Keratinocyte (primary cell): Measurements from ENCODE around the gene PRR19. TPM values are rescaled to one million over a fixed set of nuclear protein-coding genes. Genes with fewer than 3 reads are reported as not detected.

Experiments used
- DNase-seq: peaks from one replicate; pipeline ENCODE4 v3.0.0-alpha.2; 2011; ENCODE audit warnings: low read depth, missing footprints, low spot score
- FAIRE-seq: peaks from 2 replicates; lab custom pipeline; 2011; peaks lifted over from hg19 to GRCh38; lab: Jason Lieb, UNC
- H2AFZ ChIP-seq: 2 replicates; pipeline ENCODE4 v1.6.0; 2012; ENCODE audit warnings: low read length, control low read depth, inconsistent platforms; ENCODE audit not compliant: control insufficient read depth
- H3K27ac ChIP-seq: 2 replicates; pipeline ENCODE4 v1.5.1; 2011; ENCODE audit warnings: low read length; ENCODE audit not compliant: control insufficient read depth, insufficient read depth
- H3K27me3 ChIP-seq: 3 replicates; pipeline ENCODE4 v1.6.0; 2011; ENCODE audit warnings: low read length; ENCODE audit not compliant: control insufficient read depth, insufficient read depth; ENCODE audit errors: extremely low read depth
- H3K36me3 ChIP-seq, 2 experiments: 2 replicates in 1 of 2; 3 replicates in 1 of 2; pipeline ENCODE4 v1.5.1; 2011; ENCODE audit warnings: low read length in 2 of 2, mild to moderate bottlenecking in 1 of 2; ENCODE audit not compliant: control insufficient read depth in 2 of 2, insufficient read depth in 2 of 2; ENCODE audit errors: extremely low read depth in 1 of 2
- H3K4me1 ChIP-seq: 3 replicates; pipeline ENCODE4 v1.5.1; 2011; ENCODE audit warnings: low read length; ENCODE audit not compliant: control insufficient read depth, insufficient read depth; ENCODE audit errors: extremely low read depth
- H3K4me2 ChIP-seq: 3 replicates; pipeline ENCODE4 v1.6.0; 2011; ENCODE audit warnings: low read depth, low read length; ENCODE audit not compliant: control insufficient read depth, insufficient read depth; ENCODE audit errors: extremely low read depth
- H3K4me3 ChIP-seq, 3 experiments: fragments of 200-600 bp in 1 of 3; sonication (generic) in 1 of 3; 2 replicates in 2 of 3; 3 replicates in 1 of 3; pipeline ENCODE4 v1.5.1; 2011 to 2016; ENCODE audit warnings: low read length in 3 of 3, mild to moderate bottlenecking in 3 of 3, control low read depth in 2 of 3, inconsistent platforms in 1 of 3, low read depth in 1 of 3, mixed read lengths in 1 of 3, mixed run types in 1 of 3, moderate library complexity in 1 of 3; ENCODE audit not compliant: control insufficient read depth in 2 of 3, insufficient read depth in 2 of 3; ENCODE audit errors: extremely low read depth in 1 of 3
- H3K79me2 ChIP-seq: 2 replicates; pipeline ENCODE4 v1.6.0; 2012; ENCODE audit warnings: low read length; ENCODE audit not compliant: control insufficient read depth, insufficient read depth
- H3K9ac ChIP-seq: 3 replicates; pipeline ENCODE4 v1.6.0; 2011; ENCODE audit warnings: low read length; ENCODE audit not compliant: control insufficient read depth, insufficient read depth; ENCODE audit errors: extremely low read depth
- H3K9me1 ChIP-seq: 3 replicates; pipeline ENCODE4 v1.6.0; 2011; ENCODE audit warnings: low read length; ENCODE audit not compliant: control insufficient read depth, insufficient read depth; ENCODE audit errors: extremely low read depth
- H3K9me3 ChIP-seq: 2 replicates; pipeline ENCODE4 v1.5.1; 2012; ENCODE audit warnings: low read depth, low read length; ENCODE audit not compliant: control insufficient read depth
- H4K20me1 ChIP-seq: 3 replicates; pipeline ENCODE4 v1.6.0; 2011; ENCODE audit warnings: low read length; ENCODE audit not compliant: control insufficient read depth, insufficient read depth; ENCODE audit errors: extremely low read depth
- EZH2 ChIP-seq: IDR thresholded peaks from one replicate; pipeline ENCODE4 v1.6.1; 2012; ENCODE audit warnings: inconsistent platforms, mild to moderate bottlenecking, low read length, moderate library complexity
- dilution Hi-C: fragments of 300-500 bp; cut with MboI; formaldehyde crosslinking; loops from one replicate; pipeline ENCODE4 v1.7.0; 2020; ENCODE audit warnings: low sequenced_read_pairs; ENCODE audit not compliant: extremely low pct_ligation_motif_present
- polyA plus RNA-seq, 5 experiments: library from polyadenylated mRNA; depleted of rRNA in 3 of 5; stranded (reverse) in 3 of 5; stranded (forward) in 1 of 5; unstranded in 1 of 5; fragments of >200 nt; gene quantifications; 1 replicate in 1 of 5; 2 replicates in 3 of 5; 3 replicates in 1 of 5; pipeline versions ENCODE4 v1.2.1 to v1.2.3, GENCODE V29; 2011 to 2012; ENCODE audit warnings: missing spikeins in 2 of 5, low read depth in 1 of 5, low replicate concordance in 1 of 5
- TF ChIP-seq, protein P1 (sequence below), 3 experiments: IDR thresholded peaks in 1 of 3; conservative IDR thresholded peaks in 1 of 3; optimal IDR thresholded peaks in 1 of 3; 2 replicates in 2 of 3; 3 replicates in 1 of 3; pipeline versions ENCODE3 to v1.5.1; 2011; ENCODE audit warnings: low read length in 3 of 3, mild to moderate bottlenecking in 3 of 3, moderate library complexity in 2 of 3, control low read depth in 1 of 3, inconsistent platforms in 1 of 3; ENCODE audit not compliant: insufficient read depth in 2 of 3; ENCODE audit errors: extremely low read depth in 1 of 3

The PRR19 gene
- polyA plus RNA-seq, 1 donor (not counting 4 experiments of a cell fraction or from before 2014, with no cell fraction given), result 0.25 TPM

DNA sequence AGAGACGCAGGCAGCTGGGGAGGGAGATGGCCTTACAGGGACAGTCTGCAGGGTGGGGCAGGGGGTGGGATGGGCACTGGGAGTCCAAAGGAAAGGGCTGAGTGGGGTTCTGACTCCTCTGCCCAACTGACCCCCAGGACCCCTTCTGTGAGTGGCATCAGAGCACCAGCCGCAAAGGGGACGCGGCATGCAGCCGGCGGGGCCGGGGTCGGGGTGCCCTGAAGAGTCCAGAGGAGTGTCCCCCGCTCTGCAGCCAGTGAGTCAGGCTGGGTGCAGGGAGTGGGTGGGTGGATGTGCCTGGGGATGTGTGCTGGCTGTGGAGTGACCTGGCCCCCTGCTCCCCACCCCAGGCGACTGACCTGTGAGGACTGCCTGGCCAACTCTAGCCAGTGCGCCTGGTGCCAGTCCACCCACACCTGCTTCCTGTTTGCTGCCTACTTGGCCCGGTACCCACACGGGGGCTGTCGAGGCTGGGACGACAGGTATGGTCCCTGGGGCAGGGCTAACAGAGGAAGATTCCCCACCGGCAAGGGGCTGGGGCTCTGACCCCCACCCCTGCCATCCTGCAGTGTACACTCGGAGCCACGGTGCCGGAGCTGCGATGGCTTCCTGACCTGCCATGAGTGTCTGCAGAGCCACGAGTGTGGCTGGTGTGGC is 49.3 kb downstream of the PRR19 start:
- TF ChIP-seq EZH2, result no peak
- TF ChIP-seq, protein P1, sequence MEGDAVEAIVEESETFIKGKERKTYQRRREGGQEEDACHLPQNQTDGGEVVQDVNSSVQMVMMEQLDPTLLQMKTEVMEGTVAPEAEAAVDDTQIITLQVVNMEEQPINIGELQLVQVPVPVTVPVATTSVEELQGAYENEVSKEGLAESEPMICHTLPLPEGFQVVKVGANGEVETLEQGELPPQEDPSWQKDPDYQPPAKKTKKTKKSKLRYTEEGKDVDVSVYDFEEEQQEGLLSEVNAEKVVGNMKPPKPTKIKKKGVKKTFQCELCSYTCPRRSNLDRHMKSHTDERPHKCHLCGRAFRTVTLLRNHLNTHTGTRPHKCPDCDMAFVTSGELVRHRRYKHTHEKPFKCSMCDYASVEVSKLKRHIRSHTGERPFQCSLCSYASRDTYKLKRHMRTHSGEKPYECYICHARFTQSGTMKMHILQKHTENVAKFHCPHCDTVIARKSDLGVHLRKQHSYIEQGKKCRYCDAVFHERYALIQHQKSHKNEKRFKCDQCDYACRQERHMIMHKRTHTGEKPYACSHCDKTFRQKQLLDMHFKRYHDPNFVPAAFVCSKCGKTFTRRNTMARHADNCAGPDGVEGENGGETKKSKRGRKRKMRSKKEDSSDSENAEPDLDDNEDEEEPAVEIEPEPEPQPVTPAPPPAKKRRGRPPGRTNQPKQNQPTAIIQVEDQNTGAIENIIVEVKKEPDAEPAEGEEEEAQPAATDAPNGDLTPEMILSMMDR (optimal IDR thresholded peaks at IDR 0.05 in 1 of 3, IDR thresholded peaks at IDR 0.05 in 1 of 3, conservative IDR thresholded peaks at IDR 0.05 in 1 of 3; ENCODE audit: extremely low read depth in 1 of 3, insufficient read depth in 2 of 3, low read length in 3 of 3), result no peak
- Histone ChIP-seq H3K9me1 (no peaks in the 10 kb centered on the region), H3K27me3 (no peaks in the 10 kb centered on the region), H3K4me3 (no peak overlapping the region), H3K36me3 (peaks cover 0 to 3% of the 10 kb centered on the region in 2 experiments), H3K4me2 (no peak overlapping the region), H4K20me1 (no peaks in the 10 kb centered on the region), H3K79me2 (no peaks in the 10 kb centered on the region), H3K4me1 (no peaks in the 10 kb centered on the region), H3K9me3 (no peaks in the 10 kb centered on the region), H3K27ac (no peak overlapping the region), H2AFZ (no peak overlapping the region), H3K9ac (no peak overlapping the region)
- no peak for DNase-seq
- dilution Hi-C loops, result no loop called here
- FAIRE-seq, result no peak

DNA sequence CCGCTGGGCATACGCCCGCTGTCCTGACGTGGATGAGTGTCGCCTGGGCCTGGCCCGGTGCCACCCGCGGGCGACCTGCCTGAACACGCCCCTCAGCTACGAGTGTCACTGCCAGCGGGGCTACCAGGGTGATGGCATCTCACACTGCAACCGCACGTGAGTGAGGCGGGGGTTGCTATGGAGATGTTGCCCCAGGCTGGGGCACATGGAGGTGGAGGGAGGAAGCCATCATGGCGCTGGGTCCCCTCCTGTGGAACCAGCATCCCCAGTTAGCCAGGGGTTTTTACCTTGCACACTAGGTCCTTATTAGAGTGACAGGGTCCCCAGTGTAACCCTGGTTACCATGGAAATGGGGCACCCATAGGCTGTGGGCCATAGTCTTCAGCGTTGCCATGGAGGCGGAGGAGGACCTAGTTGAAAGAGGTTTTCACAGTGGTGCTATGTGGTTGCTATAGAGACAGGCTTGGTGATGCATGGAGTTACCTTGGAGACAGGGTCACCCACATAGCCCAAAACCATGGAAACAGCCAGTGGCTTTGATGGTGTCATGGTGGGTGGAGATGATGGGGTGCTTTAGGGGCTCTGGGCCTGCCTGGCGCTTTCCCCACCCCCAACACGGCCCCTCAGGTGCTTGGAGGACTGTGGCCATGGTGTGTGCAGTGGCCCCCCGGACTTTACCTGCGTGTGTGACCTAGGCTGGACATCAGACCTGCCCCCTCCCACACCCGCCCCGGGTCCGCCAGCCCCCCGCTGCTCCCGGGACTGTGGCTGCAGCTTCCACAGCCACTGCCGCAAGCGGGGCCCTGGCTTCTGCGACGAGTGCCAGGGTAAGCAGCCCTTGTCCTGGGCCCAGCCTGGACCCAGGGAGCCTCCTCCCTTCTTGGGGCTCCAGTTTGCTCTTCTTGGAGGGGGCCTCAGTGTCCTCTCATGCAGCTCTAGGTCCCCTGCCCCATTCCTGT is 50.6 kb downstream of the PRR19 start:
- Histone ChIP-seq H3K79me2 (no peaks in the 10 kb centered on the region), H3K9me1 (no peaks in the 10 kb centered on the region), H3K36me3 (peaks cover 0 to 4% of the 10 kb centered on the region in 2 experiments), H3K4me3 (no peak overlapping the region), H3K27me3 (no peaks in the 10 kb centered on the region), H2AFZ (no peak overlapping the region), H3K9ac (no peak overlapping the region), H3K27ac (no peak overlapping the region), H4K20me1 (no peaks in the 10 kb centered on the region), H3K4me2 (no peak overlapping the region), H3K4me1 (no peaks in the 10 kb centered on the region), H3K9me3 (no peaks in the 10 kb centered on the region)
- no peak for TF ChIP-seq EZH2
- TF ChIP-seq, protein P1 (optimal IDR thresholded peaks at IDR 0.05 in 1 of 3, IDR thresholded peaks at IDR 0.05 in 1 of 3, conservative IDR thresholded peaks at IDR 0.05 in 1 of 3; ENCODE audit: extremely low read depth in 1 of 3, insufficient read depth in 2 of 3, low read length in 3 of 3), result no peak
- no peak for DNase-seq
- dilution Hi-C loops, result no loop called here
- no peak for FAIRE-seq
